Measurements from ENCODE around the gene EIF6. TPM values are rescaled to one million over a fixed set of nuclear protein-coding genes. Genes with fewer than 3 reads are reported as not detected.
"Not testable (repeated sequence)": the region's sequence is repeated elsewhere in the genome, so short reads cannot be mapped to it uniquely, and the experiment has no call there.

EIF6 gene
- polyA plus RNA-seq, 4 donors, result 140 to 182 (median 148) TPM

GRCh38 chr20:35263532-35264341 lies 20.8 kb downstream of the EIF6 start:
- no peak for DNase-seq (ENCODE audit: low read depth in 4 of 4, low spot score in 2 of 4)

GRCh38 chr20:35262731-35263531 lies 21.6 kb downstream of the EIF6 start:
- peak in 1 of 4 donors; percentile 65 for DNase-seq (ENCODE audit: low read depth in 4 of 4, low spot score in 2 of 4)

- DNase-seq (ENCODE audit: low read depth in 4 of 4, low spot score in 2 of 4), result not testable (repeated sequence)
These were observed 22.3 kb downstream of the EIF6 start for GRCh38 chr20:35262321-35262720.

- no peak for DNase-seq (ENCODE audit: low read depth in 4 of 4, low spot score in 2 of 4)
These were observed 24.1 kb downstream of the EIF6 start for GRCh38 chr20:35260426-35260825.

- no peak for DNase-seq (ENCODE audit: low read depth in 4 of 4, low spot score in 2 of 4)
These were observed 27.2 kb downstream of the EIF6 start for GRCh38 chr20:35257175-35257909.

GRCh38 chr20:35254448-35254999 lies 30.0 kb downstream of the EIF6 start:
- DNase-seq (ENCODE audit: low read depth in 4 of 4, low spot score in 2 of 4), result no peak

GRCh38 chr20:35253010-35253409 lies 31.6 kb downstream of the EIF6 start:
- DNase-seq (ENCODE audit: low read depth in 4 of 4, low spot score in 2 of 4), result no peak

- not testable (repeated sequence) for DNase-seq (ENCODE audit: low read depth in 4 of 4, low spot score in 2 of 4)
These were observed 32.0 kb downstream of the EIF6 start for GRCh38 chr20:35252598-35252997.

- DNase-seq (ENCODE audit: low read depth in 4 of 4, low spot score in 2 of 4), result no peak
These were observed 32.5 kb downstream of the EIF6 start for GRCh38 chr20:35252037-35252461.

- no peak for DNase-seq (ENCODE audit: low read depth in 4 of 4, low spot score in 2 of 4)
These were observed 33.0 kb downstream of the EIF6 start for GRCh38 chr20:35251613-35251940.

GRCh38 chr20:35248641-35249475 lies 35.7 kb downstream of the EIF6 start:
- DNase-seq (ENCODE audit: low read depth in 4 of 4, low spot score in 2 of 4), result no peak

- no peak for DNase-seq (ENCODE audit: low read depth in 4 of 4, low spot score in 2 of 4)
These were observed 37.8 kb downstream of the EIF6 start for GRCh38 chr20:35246723-35247122.

GRCh38 chr20:35243986-35244385 lies 40.6 kb downstream of the EIF6 start:
- no peak for DNase-seq (ENCODE audit: low read depth in 4 of 4, low spot score in 2 of 4)

GRCh38 chr20:35243317-35243716 lies 41.3 kb downstream of the EIF6 start:
- DNase-seq (ENCODE audit: low read depth in 4 of 4, low spot score in 2 of 4), result no peak

- DNase-seq (ENCODE audit: low read depth in 4 of 4, low spot score in 2 of 4), result no peak
These were observed 43.7 kb downstream of the EIF6 start for GRCh38 chr20:35240811-35241293.

GRCh38 chr20:35240083-35240810 lies 44.3 kb downstream of the EIF6 start:
- no peak for DNase-seq (ENCODE audit: low read depth in 4 of 4, low spot score in 2 of 4)

GRCh38 chr20:35238735-35239134 lies 45.8 kb downstream of the EIF6 start:
- DNase-seq (ENCODE audit: low read depth in 4 of 4, low spot score in 2 of 4), result no peak

- DNase-seq (ENCODE audit: low read depth in 4 of 4, low spot score in 2 of 4), result no peak
These were observed 46.4 kb downstream of the EIF6 start for GRCh38 chr20:35238170-35238569.

GRCh38 chr20:35237486-35237885 lies 47.1 kb downstream of the EIF6 start:
- DNase-seq (ENCODE audit: low read depth in 4 of 4, low spot score in 2 of 4), result no peak
